ENCODE results near the gene NFATC1. TPM values are rescaled to one million over a fixed set of nuclear protein-coding genes. Genes with fewer than 3 reads are reported as not detected.

The NFATC1 gene
- total RNA-seq, 1 donor from 2014 or later = 5.6 TPM

DNA sequence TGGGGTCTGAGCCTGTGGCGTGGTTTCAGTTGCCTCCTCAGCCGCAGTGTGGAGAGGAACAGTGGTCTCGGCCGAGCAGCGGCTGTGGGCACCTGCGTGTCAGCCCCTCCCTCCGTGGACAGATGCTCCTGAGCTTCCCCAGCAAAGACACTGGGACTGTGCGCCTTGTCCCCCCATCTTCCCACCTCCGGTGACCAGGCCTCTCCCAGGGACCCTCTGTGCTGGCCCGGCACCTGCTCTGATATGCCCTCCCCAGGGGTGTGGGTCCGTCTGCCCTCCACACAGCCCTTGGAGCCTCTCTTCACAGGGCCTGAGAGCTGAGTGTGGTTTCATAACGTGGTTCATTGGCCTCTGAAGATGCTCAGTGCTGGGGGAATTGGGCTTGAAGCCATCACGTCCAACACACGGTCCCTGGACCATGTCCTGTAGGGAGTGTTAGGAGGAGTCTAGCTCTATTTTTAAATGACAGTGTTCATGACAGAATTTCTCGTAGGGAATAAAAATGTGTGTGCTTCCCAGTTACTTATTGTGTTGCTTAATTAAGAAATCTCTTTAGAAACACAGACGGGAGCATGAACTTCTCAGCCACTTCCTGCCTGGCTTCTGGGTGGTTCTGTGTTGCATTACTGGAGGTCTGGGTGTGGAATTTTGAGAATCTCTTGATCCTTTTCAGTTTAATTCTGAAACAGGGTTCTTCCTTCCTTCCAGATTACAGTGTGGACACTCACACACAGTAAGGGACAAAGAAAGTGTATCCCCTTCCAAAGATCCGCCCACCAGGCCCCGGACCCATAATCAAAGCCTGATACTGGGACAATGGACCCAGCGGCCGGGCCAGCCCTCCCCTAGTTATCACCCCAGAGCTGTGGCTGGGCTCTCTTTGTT is 110.7 kb downstream of the NFATC1 start:
- TF ChIP-seq, protein P1, sequence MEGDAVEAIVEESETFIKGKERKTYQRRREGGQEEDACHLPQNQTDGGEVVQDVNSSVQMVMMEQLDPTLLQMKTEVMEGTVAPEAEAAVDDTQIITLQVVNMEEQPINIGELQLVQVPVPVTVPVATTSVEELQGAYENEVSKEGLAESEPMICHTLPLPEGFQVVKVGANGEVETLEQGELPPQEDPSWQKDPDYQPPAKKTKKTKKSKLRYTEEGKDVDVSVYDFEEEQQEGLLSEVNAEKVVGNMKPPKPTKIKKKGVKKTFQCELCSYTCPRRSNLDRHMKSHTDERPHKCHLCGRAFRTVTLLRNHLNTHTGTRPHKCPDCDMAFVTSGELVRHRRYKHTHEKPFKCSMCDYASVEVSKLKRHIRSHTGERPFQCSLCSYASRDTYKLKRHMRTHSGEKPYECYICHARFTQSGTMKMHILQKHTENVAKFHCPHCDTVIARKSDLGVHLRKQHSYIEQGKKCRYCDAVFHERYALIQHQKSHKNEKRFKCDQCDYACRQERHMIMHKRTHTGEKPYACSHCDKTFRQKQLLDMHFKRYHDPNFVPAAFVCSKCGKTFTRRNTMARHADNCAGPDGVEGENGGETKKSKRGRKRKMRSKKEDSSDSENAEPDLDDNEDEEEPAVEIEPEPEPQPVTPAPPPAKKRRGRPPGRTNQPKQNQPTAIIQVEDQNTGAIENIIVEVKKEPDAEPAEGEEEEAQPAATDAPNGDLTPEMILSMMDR (IDR thresholded peaks at IDR 0.05; ENCODE audit: unreplicated experiment) = no peak
- H3K9me3 Mint-ChIP-seq (ENCODE audit: low read depth) = no peaks in the 10 kb centered on the region
- H3K27ac Mint-ChIP-seq = peak overlapping the region; percentile 49
- no peak overlapping the region for H3K4me3 Mint-ChIP-seq (ENCODE audit: low read depth)
- no peaks in the 10 kb centered on the region for H3K36me3 Mint-ChIP-seq (ENCODE audit: insufficient read depth)
- no peaks in the 10 kb centered on the region for H3K4me1 Mint-ChIP-seq (ENCODE audit: low read depth)
- peaks cover 23% of the 10 kb centered on the region for H3K27me3 Mint-ChIP-seq
- no peak for DNase-seq (ENCODE audit: low spot score, unreplicated experiment)

DNA sequence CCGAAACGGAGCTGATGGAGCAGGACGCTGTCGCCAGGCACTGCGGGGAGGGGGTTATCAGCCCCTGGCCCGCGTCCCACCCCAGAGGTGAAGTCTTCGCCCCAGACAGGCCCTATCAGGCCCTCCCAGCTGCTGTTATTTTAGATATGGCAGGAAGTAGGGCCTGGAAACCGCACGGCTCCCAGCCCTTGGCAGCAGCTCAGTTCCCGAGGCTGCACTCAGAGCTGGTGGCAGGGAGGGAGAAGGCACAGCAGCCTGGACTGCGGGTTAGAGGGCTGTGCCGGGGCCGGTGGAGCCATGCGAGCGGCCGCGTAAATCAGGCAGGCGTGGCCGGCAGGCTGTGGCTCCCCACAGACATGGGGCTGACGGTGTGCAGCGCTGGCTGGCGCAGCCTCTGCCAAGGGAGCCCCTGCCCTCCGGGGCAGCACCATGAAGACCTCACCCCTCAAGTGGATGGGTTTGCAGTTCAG is 111.4 kb downstream of the NFATC1 start:
- DNase-seq (ENCODE audit: low spot score, unreplicated experiment) = no peak
- Mint-ChIP-seq H3K4me1 (ENCODE audit: low read depth) (no peaks in the 10 kb centered on the region), H3K4me3 (ENCODE audit: low read depth) (no peak overlapping the region)

DNA sequence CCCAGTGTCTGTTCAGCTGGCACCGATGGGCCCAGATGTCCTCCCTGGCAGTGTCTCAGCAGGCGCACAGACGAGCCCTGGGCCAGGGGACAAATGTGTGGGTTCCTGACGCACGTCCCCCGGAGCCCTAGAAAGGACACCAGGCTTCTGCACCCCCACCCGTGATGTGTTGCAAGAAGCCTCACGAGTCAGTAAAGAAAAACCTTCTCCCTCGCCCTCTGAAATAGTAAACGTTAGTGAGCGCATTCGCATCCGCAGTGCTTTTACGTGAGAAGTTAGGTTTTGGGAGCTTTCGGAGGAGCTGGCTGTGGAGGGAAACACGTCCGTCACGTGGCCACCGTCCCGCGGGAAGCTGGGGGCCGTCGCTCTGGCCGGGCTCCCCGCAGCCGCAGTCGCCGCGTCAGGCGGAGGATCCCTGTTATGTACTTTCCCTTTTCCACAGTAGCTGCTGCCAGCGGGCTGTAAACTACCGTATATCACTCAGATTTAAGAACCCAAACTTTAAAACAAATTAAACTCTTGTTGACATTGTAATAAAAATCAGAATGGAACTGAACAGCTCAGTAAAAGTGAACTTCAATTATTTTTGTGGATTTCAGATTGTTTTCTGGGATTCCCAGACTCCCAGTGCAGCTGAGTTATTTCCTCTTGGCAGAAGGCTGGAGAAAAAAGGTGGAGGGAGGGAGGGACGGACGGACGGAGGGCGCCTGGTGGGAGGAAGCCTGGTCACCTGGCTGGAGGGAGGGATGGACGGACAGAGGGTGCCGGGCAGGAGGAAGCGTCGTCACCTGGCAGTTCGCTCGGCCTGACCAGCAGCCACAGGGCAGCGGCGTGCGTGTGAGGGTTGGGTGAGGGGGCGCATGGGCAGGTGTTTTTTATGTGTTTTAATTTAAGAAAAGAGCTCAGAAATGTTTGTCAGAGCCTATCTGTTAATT is 112.1 kb downstream of the NFATC1 start:
- H3K4me1 Mint-ChIP-seq (ENCODE audit: low read depth) = no peaks in the 10 kb centered on the region
- no peak for DNase-seq (ENCODE audit: low spot score, unreplicated experiment)
- TF ChIP-seq, protein P1 (IDR thresholded peaks at IDR 0.05; ENCODE audit: unreplicated experiment) = no peak
- H3K9me3 Mint-ChIP-seq (ENCODE audit: low read depth) = no peaks in the 10 kb centered on the region
- H3K27ac Mint-ChIP-seq = peak overlapping the region; percentile 13
- no peaks in the 10 kb centered on the region for H3K36me3 Mint-ChIP-seq (ENCODE audit: insufficient read depth)
- no peak overlapping the region for H3K4me3 Mint-ChIP-seq (ENCODE audit: low read depth)
- peaks cover 23% of the 10 kb centered on the region for H3K27me3 Mint-ChIP-seq

More for the DNA sequence above, 111.4 kb downstream of the NFATC1 start:
- H3K27me3 Mint-ChIP-seq = peaks cover 23% of the 10 kb centered on the region
- no peaks in the 10 kb centered on the region for H3K9me3 Mint-ChIP-seq (ENCODE audit: low read depth)
- TF ChIP-seq, protein P1 (IDR thresholded peaks at IDR 0.05; ENCODE audit: unreplicated experiment) = no peak
- H3K36me3 Mint-ChIP-seq (ENCODE audit: insufficient read depth) = no peaks in the 10 kb centered on the region
- peak overlapping the region; percentile 49 for H3K27ac Mint-ChIP-seq

DNA sequence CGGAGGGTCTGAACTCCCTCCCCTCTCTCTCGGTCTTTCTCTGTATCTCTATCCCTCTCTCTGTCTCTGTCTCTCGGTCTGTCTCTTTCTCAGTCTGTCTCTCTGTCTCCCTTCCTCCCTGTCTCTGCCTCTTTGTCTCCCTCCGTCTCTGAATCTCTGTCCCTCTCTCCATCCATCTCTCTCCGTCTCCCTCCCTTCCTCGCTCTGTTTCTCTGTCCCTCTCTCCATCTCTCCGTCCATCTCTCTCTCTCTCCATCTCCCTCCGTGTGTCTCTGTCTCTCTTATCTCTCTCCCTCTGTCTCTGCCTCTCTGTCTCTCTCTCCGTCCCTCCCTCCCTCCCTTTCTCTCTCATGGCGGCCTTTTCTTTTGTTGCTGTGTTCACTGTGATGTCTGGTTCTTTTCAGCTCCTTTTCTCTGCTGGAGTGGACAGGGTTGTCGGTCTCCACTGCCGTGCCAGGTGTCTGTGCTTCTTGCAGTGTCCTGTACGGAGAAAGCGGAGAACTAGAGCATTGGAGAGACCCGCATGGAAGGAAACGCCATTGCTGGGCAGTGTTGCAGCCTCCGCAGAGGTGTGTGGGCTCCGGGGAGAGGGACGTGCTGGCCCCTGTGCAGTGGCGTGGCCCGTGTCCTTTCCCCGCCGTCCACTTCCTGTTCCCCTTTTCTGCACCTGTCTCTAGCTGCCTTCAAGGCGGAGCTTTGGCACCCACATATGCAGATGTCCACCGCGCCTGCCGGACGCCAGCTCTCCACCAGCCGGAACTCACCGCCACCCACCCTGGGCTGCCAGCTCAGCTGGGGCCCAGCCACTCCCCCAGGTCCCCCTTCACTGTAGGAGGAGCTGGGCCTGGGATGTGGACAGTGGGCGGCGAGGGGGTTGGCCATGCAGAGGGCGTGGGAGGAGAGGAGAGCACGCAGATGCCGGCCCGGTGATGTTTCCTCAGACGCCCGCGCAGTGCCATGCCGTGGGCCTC is 113.1 kb downstream of the NFATC1 start:
- Mint-ChIP-seq H3K9me3 (ENCODE audit: low read depth) (no peaks in the 10 kb centered on the region), H3K4me3 (ENCODE audit: low read depth) (no peak overlapping the region), H3K36me3 (ENCODE audit: insufficient read depth) (no peaks in the 10 kb centered on the region), H3K4me1 (ENCODE audit: low read depth) (no peaks in the 10 kb centered on the region), H3K27ac (no peak overlapping the region), H3K27me3 (peaks cover 23% of the 10 kb centered on the region)
- DNase-seq (ENCODE audit: low spot score, unreplicated experiment) = no peak
- TF ChIP-seq, protein P1 (IDR thresholded peaks at IDR 0.05; ENCODE audit: unreplicated experiment) = no peak

All from progenitor cell of endocrine pancreas (in vitro differentiated cells).